OCI-M2 (cell line): ENCODE measurements around the gene RPUSD3.
"Not testable (repeated sequence)": the region's sequence is repeated elsewhere in the genome, so short reads cannot be mapped to it uniquely, and the experiment has no call there.

Experiments used
- DNase-seq: peaks from one replicate; lab custom pipeline; 2025; ENCODE audit not compliant: unreplicated experiment; lab: John Stamatoyannopoulos, UW

Gene RPUSD3

DNA sequence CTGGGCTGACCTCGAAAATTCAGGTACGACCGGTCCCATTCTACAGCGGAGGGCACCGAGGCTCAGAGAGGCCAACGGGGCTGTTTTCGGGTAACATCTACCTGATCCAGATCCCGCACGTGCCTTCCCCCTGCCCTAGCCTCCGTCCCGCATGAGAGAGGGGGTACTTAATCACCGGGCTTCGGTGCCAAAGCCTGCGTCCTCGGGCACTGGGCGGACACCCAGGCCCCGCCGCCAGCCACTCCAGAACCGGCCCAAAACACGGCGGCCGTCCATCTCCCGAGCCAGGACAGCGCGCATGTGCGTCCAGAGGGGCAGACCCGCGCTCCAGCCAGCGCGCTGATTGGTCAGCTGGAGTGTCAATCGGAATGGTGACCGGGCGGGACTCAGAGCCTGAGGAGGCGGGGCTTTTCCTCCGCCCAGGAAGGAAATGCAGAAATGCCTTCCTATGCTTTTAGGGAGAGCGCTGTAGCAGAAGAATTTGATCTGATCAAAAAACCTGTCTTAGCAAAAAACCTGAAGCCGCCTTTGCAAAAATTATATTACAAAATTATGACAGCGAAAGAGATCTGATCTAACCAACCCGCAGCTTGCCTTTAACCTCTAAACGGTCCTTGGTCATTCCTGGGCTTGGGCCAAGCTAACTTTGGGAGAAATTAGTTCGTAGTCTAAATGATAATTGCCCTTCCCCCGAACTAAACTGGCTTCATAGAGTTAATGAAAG, at the start of gene RPUSD3:
Gene RPUSD3, minus strand, starts transcription at position 294 of the 724 bp plus-strand sequence. Its CDS starts 18 bp downstream, at position 276.
- DNase-seq: peak; percentile 44

DNA sequence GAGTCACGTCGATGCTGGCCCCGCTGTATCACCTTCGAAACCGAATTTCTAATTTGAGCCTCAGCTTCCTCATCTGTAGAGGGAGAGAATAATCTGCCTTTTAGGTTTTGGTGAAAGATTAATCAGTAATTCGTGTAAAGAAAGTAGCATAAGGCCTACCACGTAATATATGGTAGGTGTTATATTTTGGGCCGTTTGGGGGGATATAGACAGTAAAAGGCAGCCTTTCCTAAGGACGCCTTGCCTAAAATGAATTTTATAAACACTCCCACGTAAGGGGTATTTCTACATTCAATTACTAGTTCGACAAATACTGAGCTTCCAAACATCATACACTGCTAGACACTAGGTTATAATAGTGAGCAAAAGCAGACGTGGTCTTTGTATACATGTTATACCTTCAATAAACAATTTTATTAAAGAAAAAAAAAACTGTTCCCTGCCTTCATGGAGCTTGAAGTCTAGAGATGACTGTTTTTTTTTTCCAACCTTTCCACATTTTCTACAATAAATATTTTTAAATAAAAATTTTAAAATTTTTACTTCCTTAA, 47.3 kb upstream of the RPUSD3 start:
- DNase-seq: no peak

- DNase-seq: peak; percentile 62
Observed at GRCh38 chr3:9890249-9891071, 46.7 kb upstream of the RPUSD3 start, which contains the start of gene JAGN1. TSS of gene JAGN1 (plus strand) at chr3:9890610. CDS start at chr3:9890723, 113 bp downstream.

DNA sequence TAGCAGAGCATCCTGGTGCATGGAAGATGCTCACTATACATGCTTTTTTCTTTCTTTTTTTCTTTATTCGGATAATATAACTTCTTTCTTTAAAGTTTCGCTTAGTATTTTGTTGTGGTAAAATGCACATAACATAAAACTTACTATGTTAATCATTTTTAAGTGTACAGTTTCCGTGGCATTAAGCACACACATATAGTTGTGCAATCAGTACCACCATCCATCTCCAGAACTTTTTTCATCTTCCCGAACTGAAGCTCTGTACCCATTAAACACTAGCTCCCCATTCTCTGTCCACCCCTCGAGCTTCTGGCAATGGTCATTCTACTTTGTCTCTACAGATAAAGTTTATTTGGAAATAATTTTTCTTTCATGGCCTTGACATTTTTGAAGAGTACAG, 45.6 kb upstream of the RPUSD3 start:
- no peak for DNase-seq

DNA sequence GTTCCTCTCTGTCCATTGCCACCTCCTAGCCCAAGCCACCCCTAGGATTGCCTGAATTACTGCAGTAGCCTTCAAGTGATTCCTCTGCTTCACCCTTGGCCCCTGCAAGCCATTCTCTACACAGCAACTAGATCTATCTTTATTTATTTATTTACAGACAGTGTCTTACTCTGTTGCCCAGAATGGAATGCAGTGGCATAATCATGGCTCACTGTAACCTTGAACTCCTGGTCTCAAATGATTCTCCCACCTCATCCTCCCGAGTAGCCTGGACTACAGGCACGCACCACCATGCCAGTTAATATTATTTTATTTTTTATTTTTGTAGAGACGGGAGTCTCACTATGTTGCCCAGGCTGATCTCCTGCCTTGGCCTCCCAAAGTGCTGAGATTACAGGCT, 44.7 kb upstream of the RPUSD3 start:
- no peak for DNase-seq

- no peak for DNase-seq
Observed at GRCh38 chr3:9887480-9887879, 43.7 kb upstream of the RPUSD3 start.

GRCh38 chr3:9886328-9886727, 42.5 kb upstream of the RPUSD3 start:
- DNase-seq: no peak

GRCh38 chr3:9884555-9885165, 40.9 kb upstream of the RPUSD3 start:
- DNase-seq: no peak

DNA sequence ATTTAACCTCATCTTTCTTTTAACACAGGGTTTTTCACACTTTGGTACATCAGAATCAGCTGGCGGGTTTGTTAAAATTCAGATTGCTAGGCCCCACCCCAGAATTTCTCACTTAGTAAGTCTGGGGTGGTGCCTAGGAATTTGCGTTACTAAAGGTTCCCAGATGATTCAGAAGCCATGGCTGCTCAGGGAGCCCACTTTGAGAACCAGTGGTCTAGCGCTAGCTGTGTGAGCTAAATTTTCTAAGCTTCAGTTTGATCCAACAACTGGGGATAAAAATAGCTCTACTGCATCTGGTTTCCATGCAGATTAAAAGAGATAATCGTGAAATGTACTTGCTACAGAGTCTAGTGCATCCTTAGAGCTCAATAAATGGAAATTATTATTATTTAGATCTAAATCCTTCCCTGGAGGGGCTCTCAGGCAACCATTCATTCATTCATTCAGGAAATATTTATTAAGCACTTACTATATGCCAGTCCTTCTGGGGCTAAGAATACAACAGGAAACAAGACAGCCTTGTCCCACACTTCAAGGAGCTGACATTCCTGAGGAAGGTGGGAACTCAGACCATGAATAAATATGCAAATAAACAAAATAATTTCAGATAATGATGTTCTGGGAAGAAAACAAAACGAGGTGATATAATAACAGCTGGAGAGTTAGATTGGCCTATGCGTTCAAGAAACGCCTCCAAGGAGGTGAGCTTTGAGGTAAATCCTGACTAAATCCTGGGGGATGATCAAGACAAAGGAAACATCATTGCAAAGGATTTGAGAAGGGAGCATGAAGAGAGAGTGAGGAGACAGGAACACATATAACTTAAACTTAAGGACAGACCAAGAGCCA, 40.1 kb upstream of the RPUSD3 start:
- no peak for DNase-seq

DNA sequence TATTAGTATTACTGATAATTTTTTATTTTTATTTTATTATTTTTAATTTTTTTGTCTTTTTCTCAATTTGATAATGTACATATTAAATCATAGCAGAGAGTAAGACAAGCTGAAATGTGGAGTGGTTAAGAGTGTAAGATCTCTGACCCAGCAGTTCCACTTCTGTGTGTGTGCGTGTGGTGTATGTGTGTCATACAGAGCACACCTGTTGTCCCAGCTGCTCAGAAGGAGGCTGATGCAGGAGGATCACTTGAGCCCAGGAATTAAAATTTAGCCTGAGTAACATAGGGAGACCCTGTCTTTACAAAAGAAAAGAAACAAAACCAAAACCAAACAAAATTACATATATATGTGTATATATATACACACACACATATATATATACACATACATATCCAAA, 37.6 kb upstream of the RPUSD3 start:
- no peak for DNase-seq

GRCh38 chr3:9879830-9880549, 36.2 kb upstream of the RPUSD3 start, which contains the start of gene CIDEC:
TSS of gene CIDEC (minus strand) at chr3:9880253. CDS start at chr3:9878486, 1,767 bp downstream.
- DNase-seq: no peak

DNA sequence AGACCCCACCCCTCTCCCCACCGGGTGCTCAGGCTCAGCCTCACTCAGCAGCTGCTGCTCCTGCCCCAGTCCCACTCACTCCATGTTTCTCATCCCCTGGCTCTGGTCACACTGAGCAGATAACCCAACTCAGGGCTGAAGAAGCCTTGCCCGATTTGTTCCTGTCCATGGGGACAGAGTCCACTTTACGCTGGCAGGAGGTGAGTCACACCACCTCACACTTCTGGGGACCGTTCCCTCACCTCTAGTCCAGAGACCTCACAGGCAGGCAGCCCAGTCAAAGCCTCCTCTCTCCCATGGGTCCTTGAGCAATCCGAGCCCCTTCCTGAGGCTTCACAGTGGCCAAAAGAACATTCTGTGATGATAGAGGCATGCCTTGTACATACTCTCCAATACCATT, 34.9 kb upstream of the RPUSD3 start:
- DNase-seq: no peak

GRCh38 chr3:9876991-9877390, 33.2 kb upstream of the RPUSD3 start:
- DNase-seq: no peak

- DNase-seq: not testable (repeated sequence)
Observed at GRCh38 chr3:9876255-9876654, 32.4 kb upstream of the RPUSD3 start.

- DNase-seq: no peak
Observed at GRCh38 chr3:9875448-9875847, 31.6 kb upstream of the RPUSD3 start.

DNA sequence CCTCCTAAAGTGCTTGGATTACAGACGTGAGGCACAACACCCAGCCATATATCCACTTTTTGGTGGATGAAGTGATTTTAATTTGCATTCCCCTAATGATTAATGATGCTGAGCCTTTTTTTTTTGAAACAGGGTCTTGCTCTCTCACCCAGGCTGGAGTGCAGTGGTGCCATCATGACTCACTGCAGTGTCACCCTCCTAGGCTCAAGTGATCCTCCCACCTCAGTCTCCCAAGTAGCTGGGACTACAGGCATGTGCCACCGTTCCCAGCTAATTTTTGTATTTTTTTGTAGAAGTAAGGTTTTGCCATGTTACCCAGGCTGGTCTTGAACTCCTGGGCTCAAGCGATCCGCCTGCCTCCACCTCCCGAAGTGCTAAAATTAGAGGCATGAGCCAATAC, 28.3 kb upstream of the RPUSD3 start:
- not testable (repeated sequence) for DNase-seq

DNA sequence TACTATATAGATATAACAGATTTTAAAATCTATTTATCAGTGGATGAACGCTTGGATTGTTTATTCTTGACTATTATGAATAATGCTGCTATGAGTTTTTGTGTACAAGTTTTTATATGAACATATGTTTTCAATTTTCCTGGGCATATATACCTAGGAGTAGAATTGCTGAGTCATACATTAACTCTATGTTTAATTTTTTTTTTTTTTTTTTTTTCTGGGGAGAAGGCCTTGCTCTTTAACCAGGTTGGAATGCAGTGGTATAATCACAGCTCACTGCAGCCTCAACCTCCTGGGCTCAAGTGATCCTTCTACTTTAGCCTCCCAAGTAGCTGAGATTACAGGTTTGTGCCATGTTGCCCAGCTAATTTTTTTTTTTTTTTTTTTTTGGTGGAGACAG, 27.2 kb upstream of the RPUSD3 start:
- DNase-seq: no peak

DNA sequence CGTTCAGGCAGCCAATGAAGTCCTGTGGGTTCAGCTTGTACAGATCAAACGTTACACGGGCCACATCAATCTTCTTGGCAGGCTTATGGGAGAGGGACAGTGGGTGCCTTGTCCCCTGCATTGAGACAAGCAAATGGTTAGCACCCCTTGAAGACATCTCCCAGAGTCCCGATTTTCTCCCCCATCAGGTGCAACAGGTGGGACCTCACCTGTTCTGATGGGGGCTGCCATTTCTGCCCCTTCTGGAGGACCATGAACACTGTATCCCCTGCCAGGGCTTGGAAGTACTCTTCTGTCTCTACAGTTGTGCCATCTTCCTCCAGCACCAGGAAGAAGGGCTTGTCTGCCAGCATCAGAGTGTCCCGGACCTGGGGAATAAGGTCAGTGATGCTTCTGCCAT, 26.1 kb upstream of the RPUSD3 start:
- DNase-seq: no peak

DNA sequence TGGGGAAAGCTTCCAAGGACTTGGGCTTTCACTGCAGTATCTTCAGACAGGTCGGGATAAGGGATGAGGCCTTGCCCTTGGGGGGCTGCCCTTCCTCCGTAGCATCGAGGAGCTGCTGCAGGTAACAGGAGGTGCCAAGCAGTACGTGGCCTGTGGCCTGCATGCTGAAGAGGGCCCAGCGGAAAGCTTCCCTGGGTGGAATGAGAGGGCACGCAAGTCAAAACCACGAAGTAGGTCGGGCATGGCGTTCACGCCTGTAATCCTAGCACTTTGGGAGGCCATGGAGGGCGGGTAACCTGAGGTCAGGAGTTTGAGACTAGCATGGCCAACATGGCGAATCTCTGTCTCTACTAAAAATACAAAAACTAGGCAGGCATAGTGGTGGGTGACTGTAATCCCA, 23.3 kb upstream of the RPUSD3 start:
- DNase-seq: no peak

DNA sequence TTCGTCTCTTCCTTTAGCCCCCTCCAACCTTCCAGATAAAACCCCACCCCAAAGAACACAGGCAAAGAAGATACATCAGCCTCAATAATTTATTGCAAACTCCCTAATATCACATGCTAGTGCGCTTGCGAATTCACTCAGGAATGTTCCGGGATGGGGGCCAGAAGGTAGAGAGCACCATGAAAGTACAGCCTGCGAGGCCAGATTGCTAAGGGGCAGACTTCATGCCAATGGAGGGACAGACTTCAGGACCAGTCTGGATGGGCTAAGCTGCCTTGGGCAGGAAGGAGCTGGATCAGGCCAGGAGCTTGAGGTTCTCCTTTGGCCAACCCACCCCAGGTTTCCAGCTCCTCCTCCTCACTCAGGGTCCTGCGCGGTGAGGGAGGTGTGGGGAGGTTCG, 22.8 kb upstream of the RPUSD3 start:
- DNase-seq: no peak
